Subcutaneous abdominal adipose tissue (tissue), 5 donors: ENCODE measurements around the gene SPAG9.

ENCODE experiments used
- H3K27ac ChIP-seq: one replicate; pipeline ENCODE4 v1.7.0; 2013; ENCODE audit warnings: low read depth, mild to moderate bottlenecking, inconsistent platforms, low read length, moderate library complexity
- H3K27me3 ChIP-seq, 5 donors: one replicate each; pipeline ENCODE4 v1.7.0; 2013; ENCODE audit warnings: low read length in 5 of 5, inconsistent platforms in 1 of 5; ENCODE audit not compliant: control insufficient read depth in 5 of 5, insufficient read depth in 4 of 5
- H3K36me3 ChIP-seq, 5 donors: one replicate each; pipeline ENCODE4 v1.7.0; 2013; ENCODE audit warnings: low read length in 5 of 5; ENCODE audit not compliant: control insufficient read depth in 5 of 5, insufficient read depth in 5 of 5
- H3K4me1 ChIP-seq, 5 donors: one replicate each; pipeline ENCODE4 v1.7.0; 2013; ENCODE audit warnings: low read length in 5 of 5, mild to moderate bottlenecking in 3 of 5, moderate library complexity in 1 of 5; ENCODE audit not compliant: control insufficient read depth in 5 of 5, insufficient read depth in 5 of 5
- H3K4me3 ChIP-seq, 5 donors: one replicate each; pipeline ENCODE4 v1.7.0; 2013; ENCODE audit warnings: low read length in 5 of 5, low read depth in 1 of 5
- H3K9ac ChIP-seq, 5 donors: one replicate each; pipeline ENCODE4 v1.7.0; 2013; ENCODE audit warnings: low read length in 5 of 5, mild to moderate bottlenecking in 4 of 5, moderate library complexity in 3 of 5
- H3K9me3 ChIP-seq, 5 donors: one replicate each; pipeline ENCODE4 v1.7.0; 2013; ENCODE audit warnings: low read length in 5 of 5; ENCODE audit not compliant: control insufficient read depth in 5 of 5
- donor health status: healthy.
- donor health status: healthy.
- donor health status: healthy.
- donor health status: healthy.
- donor health status: healthy.

The SPAG9 gene

DNA sequence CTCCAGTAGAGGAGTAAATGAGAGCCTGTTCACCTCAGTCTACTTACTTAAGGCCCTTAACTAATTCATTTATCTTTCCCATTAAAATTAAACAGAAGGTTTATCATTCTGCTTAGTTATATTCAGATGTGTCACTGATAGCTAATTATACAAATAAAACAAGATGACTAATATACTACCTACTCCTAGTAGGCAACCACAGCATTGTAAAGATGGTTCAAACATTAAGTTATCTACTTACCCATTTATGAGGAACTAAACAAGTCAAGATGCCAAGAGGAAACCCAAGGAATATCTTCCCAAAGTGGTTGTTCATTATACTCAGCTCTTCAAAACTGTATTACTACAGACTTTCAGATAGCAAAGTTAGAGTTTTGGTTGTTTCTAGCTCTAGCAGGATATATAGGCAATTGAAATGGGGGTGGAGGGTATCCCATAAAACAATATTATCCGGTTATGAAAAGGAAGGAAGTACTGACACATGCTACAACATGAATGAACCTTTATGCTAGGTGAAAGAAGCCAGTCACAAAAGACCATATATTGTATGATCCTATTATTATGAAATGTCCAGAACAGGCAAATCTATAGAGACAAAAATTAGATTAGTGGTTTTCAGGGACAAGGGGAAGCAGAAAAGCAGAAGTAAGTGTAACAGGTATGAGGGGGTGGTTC is 56.5 kb downstream of the SPAG9 start:
- Histone ChIP-seq H3K27ac (no peak overlapping the region), H3K27me3 (no peaks in the 10 kb centered on the region), H3K4me3 (no peak overlapping the region), H3K9me3 (no peaks in the 10 kb centered on the region), H3K36me3 (no peaks in the 10 kb centered on the region), H3K4me1 (peaks cover 0 to 2% (median 0%) of the 10 kb centered on the region in 5 donors), H3K9ac (no peak overlapping the region)

DNA sequence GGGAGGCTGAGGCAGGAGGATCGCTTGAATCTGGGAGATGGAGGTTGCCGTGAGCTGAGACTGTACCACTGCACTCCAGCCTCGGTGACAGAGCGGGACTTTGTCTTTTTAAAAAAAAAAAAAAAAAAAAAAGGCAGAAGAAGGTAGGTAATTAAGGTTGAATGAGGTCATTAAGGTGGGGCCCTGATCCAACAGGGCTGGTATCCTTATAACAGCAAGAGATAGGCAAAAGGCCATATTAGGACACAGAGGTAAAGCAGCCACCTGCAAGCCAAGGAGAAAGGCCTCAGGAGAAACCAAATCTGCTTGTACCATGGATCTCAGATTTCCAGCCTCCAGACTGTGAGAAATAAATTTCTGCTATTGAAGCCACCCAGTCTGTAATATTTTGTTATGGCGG is 60.3 kb downstream of the SPAG9 start:
- Histone ChIP-seq H3K9me3 (no peaks in the 10 kb centered on the region), H3K27ac (no peak overlapping the region), H3K4me1 (peaks cover 0 to 10% (median 7%) of the 10 kb centered on the region in 5 donors), H3K36me3 (no peaks in the 10 kb centered on the region), H3K4me3 (no peak overlapping the region), H3K9ac (no peak overlapping the region), H3K27me3 (no peaks in the 10 kb centered on the region)

DNA sequence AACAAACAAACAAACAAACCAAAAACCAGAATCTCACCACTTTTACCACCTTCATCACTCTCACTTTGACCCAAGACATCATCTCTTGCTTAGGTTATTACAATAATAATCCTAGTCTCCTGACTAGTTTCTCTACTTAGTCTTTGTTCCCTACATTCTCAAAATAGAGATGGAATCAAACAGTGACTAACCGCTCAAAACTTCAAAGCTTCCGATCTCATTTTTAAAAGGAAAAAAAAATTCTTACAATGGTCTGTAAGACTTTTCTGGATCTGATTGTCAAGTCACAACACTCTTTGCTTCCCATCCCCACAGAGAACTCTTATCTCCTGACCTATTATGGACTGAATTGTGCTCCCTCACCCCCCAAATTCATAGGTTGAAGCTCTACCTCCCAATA is 60.9 kb downstream of the SPAG9 start:
- Histone ChIP-seq H3K4me3 (no peak overlapping the region), H3K9me3 (no peaks in the 10 kb centered on the region), H3K4me1 (peaks cover 0 to 10% (median 7%) of the 10 kb centered on the region in 5 donors), H3K27me3 (no peaks in the 10 kb centered on the region), H3K36me3 (no peaks in the 10 kb centered on the region), H3K9ac (no peak overlapping the region), H3K27ac (no peak overlapping the region)

DNA sequence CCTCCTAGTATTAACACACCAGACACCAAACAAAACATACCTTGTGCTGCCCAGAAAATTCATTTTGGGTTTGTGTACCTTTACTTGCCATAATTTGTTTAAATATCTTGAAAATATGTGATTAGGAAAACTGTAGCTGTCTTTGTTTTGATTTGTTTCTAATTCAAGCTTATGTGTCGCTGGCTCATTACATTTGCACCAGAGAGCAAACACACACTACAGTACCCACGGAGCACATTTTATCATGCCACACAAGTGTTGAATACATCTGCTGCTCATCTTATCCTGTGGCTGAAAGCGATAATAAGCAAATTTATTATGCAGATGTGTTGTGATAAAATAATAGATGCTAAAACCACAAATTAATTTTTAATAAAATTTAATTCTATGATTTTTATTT is 63.1 kb downstream of the SPAG9 start:
- peaks cover 0 to 10% (median 7%) of the 10 kb centered on the region in 5 donors for H3K4me1 ChIP-seq
- no peaks in the 10 kb centered on the region for H3K27me3 ChIP-seq
- no peaks in the 10 kb centered on the region for H3K9me3 ChIP-seq
- H3K36me3 ChIP-seq = peaks cover 0 to 3% (median 0%) of the 10 kb centered on the region in 5 donors
- H3K27ac ChIP-seq = no peak overlapping the region
- H3K4me3 ChIP-seq = no peak overlapping the region
- H3K9ac ChIP-seq = no peak overlapping the region

DNA sequence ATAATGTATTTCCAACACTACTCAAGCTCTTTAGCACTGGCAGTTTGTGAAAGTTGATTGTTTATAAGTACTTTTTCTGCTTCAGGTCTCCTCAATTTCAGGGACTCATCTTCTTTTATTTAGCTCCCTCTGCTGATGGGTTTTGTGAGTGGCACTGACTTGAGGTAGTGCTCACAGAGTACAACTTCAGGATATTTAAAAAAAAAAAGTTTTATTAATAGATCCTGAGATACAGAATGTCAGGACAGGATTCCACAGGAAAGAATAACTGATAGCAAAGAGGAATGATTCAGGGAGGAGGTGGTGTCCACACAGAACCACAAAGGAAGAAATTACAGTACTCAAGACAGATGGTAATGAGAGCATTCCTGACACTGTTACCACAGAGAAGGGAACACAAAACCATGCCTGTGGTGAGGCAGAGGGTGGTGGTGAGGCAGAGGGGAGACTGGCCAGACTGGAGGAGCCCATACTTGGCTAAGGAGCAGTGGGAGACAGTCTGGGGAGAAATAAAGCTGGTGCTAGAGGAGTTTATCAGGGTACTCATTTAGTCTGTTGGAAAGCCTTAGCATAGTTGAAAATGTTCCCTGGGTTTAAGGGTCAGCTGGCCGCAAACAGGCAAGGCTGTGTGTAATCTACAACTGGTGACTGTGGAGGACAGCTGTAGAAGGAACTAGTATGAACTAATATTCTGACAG is 63.7 kb downstream of the SPAG9 start:
- Histone ChIP-seq H3K9me3 (no peaks in the 10 kb centered on the region), H3K4me1 (peaks cover 0 to 10% (median 7%) of the 10 kb centered on the region in 5 donors), H3K4me3 (no peak overlapping the region), H3K36me3 (peaks cover 0 to 3% (median 0%) of the 10 kb centered on the region in 5 donors), H3K9ac (peak overlapping the region in 3 of 5 donors; percentile 1 to 50 (median 28)), H3K27me3 (no peaks in the 10 kb centered on the region), H3K27ac (no peak overlapping the region)

DNA sequence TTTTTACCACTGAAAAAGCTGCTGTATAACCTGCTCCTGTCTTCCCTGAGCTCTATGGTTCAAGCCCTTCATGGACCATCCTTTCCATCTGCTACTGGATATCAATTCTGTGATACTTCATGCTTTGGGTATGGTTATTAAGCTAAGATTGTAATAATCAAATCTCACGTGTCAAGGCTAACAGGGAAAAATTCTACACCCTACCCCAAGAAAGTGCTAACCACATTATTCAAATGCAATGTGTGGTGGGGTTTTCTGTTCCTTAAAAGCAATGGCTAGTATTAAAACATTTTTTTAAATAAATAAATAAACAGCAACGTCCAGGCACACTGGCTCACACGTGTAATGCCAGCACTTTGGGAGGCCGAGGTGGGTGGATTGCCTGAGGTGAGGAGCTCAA is 65.9 kb downstream of the SPAG9 start:
- H3K4me1 ChIP-seq = peaks cover 0 to 10% (median 7%) of the 10 kb centered on the region in 5 donors

DNA sequence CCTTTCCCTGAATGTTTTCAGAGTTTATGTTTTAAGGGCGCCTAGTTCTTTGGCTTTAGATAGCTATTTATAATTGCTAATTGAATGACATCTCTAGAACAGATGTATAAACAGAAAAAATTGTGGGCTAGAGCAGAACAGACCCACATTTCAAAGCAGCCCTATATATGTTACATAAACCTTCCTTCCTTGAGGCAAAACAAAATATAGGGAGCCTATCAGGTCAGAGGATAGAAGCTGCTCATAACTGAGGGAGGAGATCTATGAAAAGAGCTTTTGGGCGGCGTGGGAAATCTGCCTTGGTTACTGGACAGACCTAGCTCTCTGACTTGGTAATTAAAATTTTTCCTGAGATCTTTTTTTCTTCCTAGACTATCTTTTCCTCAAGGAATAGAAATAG is 68.4 kb downstream of the SPAG9 start:
- no peak overlapping the region for H3K9ac ChIP-seq
- peaks cover 0 to 3% (median 0%) of the 10 kb centered on the region in 5 donors for H3K36me3 ChIP-seq
- H3K4me3 ChIP-seq = no peak overlapping the region
- no peak overlapping the region for H3K27ac ChIP-seq
- H3K27me3 ChIP-seq = no peaks in the 10 kb centered on the region
- H3K4me1 ChIP-seq = peaks cover 0 to 15% (median 7%) of the 10 kb centered on the region in 5 donors
- no peaks in the 10 kb centered on the region for H3K9me3 ChIP-seq

More for the DNA sequence above, 65.9 kb downstream of the SPAG9 start:
- H3K9ac ChIP-seq = no peak overlapping the region
- H3K9me3 ChIP-seq = no peaks in the 10 kb centered on the region
- H3K27me3 ChIP-seq = no peaks in the 10 kb centered on the region
- H3K4me3 ChIP-seq = no peak overlapping the region
- H3K27ac ChIP-seq = no peak overlapping the region
- H3K36me3 ChIP-seq = peaks cover 0 to 3% (median 0%) of the 10 kb centered on the region in 5 donors

DNA sequence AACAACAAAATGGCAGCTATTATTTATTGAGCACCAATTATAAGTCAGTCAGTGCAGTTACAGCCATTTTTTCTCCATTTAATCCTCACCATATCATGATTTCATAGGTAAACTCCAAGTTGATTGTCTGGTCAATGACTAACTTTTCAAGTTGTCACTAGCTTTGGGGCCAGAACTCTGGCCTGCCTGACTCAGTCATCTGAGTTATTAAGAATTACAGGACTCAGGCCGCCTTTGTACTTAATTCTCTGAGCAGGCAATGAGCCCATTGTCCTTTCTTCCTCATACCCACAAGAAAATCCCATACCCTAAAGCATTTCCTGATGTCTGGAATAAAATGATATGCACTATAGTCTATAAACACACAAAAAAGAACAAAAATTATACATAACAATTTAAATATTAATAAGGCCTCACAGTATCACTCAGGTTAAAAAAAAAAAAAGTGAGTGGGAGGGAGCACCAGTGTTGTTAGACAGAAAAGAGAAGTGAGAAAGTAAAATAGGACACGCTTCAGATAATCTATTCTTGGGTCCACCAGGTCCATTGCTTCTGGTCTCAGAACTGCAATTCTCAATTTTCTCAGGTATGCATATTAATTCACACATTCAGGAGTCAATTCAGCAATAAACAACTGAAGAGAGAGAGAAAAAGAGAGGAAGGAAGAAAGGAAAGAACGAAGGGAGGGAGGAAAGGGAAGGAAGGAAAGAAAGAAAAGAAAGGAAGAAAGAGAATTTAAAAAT is 70.2 kb downstream of the SPAG9 start:
- Histone ChIP-seq H3K4me1 (peaks cover 0 to 16% (median 10%) of the 10 kb centered on the region in 5 donors), H3K36me3 (peaks cover 0 to 3% (median 2%) of the 10 kb centered on the region in 5 donors), H3K27ac (no peak overlapping the region), H3K9me3 (no peaks in the 10 kb centered on the region), H3K9ac (no peak overlapping the region), H3K27me3 (no peaks in the 10 kb centered on the region), H3K4me3 (no peak overlapping the region)

DNA sequence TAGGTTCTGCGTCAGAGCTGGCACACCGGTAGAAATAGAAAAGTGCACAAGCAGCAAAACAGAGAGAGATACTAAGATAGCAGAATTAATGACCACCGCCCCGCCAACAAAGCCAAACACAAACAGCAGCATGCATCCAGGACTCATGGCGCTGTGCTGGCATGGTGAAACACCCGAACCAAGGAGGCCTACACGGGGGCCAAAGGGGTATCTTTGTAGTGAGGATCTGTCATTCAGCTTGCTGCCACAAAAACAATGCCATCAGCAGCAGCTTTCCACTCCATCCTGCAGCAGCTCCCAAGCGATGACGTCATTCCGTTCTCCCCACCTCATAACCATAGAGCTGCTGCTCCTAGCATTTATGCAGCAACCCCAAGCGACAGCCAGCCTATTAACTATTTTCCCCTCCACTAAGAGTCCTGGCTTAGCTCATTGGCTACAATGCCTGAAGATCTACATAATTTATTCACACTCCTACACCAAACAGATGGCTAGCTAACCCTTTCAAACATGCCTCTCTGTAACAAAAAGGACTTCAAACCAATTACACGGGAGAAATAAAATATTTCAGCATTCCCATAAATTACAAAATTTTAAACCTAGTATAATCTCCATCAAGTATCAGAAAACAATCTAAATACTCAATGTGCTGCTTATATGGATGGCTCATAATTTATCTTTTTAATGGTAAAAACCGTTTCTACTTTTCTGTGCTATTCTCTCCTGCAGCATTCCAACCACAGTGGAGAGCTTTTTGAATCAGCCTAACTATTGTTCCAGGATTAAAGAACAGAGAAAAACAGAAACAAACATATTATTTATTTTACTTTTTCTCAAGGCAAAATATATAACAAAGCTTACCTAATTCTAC is 73.9 kb downstream of the SPAG9 start:
- no peak overlapping the region for H3K27ac ChIP-seq
- peaks cover 0 to 3% (median 0%) of the 10 kb centered on the region in 5 donors for H3K36me3 ChIP-seq
- peaks cover 0 to 16% (median 10%) of the 10 kb centered on the region in 5 donors for H3K4me1 ChIP-seq
- no peaks in the 10 kb centered on the region for H3K27me3 ChIP-seq
- H3K9me3 ChIP-seq = no peaks in the 10 kb centered on the region
- H3K4me3 ChIP-seq = peak overlapping the region; percentile 42 to 73 (median 49)
- H3K9ac ChIP-seq = peak overlapping the region in 1 of 5 donors; percentile 2
